Measurements from ENCODE around the gene FMO1.
"Not testable (repeated sequence)": the region's sequence is repeated elsewhere in the genome, so short reads cannot be mapped to it uniquely, and the experiment has no call there.

Gene FMO1, protein sequence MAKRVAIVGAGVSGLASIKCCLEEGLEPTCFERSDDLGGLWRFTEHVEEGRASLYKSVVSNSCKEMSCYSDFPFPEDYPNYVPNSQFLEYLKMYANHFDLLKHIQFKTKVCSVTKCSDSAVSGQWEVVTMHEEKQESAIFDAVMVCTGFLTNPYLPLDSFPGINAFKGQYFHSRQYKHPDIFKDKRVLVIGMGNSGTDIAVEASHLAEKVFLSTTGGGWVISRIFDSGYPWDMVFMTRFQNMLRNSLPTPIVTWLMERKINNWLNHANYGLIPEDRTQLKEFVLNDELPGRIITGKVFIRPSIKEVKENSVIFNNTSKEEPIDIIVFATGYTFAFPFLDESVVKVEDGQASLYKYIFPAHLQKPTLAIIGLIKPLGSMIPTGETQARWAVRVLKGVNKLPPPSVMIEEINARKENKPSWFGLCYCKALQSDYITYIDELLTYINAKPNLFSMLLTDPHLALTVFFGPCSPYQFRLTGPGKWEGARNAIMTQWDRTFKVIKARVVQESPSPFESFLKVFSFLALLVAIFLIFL

DNA sequence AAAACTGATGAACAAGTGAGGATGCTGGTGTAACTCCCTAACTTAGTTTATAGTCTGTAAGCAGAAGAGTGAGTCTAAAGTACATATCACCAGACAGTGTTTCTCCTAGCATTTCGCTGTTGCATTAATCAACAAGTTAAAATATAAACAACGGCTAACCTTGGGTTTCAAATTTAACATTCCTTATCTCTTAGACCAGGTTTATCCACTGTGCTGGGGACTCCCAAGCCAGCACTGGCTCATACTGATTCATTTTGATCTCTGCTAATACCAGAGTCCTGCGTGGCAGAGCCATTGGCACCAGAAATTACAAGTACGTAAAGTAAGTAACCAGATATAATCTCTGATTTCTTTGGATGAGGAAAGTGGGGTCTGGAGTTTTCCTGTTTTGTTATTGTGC, at the start of gene FMO1:
TSS of gene FMO1 (plus strand) at position 193 of the 400 bp plus-strand sequence. CDS start 9,594 bp downstream, outside the sequence.
- DNase-seq = no peak

DNA sequence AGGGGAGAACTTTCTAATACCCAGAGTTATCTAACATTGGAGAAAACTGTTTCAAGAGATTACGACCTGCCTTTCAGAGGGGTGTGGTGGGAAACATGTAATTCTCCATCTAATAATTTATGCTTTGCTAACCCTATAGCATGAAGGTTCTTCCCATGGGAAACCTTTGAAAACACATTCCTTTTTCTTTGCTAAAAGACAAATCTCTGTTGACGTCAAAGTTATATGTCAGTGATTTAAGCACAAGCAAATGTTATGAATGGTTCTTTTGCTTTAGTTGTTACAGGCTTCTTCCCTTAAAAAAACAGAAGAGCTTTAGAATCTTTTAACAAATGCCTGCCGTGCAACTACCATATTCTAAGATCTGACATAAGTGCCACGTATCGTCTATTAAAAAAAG, 44.0 kb upstream of the FMO1 start:
- no peak for DNase-seq

DNA sequence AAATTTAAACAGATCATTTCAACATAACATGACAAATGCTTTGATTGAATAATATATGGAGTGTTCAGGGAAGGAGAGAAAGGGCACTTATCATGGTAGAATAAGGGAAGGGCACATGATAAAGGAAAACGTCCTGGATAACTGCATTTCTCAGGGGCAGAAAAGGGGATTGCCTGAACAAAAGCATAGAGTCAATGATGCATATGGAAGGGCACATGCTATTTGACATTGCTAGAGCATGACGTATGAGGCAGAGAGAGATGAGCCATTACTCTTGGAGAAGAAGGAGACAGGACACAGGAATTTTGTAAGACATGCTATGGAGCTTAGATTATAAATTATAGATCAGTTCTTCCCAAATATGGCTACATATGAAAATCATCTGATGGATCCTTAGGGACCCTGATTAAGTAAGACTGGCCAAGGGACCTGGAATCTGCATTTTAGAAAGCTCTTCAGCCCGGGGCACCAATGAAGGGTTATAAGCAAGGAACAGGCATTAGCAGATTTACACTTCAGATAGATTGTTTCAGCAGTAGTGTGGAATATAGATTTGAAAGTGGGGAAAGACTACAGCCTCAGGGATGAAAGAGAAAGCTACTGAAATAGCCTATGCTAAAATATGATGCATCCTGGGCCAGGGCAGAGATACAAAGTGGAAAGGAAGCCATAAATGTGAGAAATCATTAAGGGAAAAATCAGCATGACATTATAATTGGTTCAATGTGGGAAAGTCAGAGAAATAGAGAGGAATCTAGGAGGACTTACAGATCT, 41.9 kb upstream of the FMO1 start:
- no peak for DNase-seq

DNA sequence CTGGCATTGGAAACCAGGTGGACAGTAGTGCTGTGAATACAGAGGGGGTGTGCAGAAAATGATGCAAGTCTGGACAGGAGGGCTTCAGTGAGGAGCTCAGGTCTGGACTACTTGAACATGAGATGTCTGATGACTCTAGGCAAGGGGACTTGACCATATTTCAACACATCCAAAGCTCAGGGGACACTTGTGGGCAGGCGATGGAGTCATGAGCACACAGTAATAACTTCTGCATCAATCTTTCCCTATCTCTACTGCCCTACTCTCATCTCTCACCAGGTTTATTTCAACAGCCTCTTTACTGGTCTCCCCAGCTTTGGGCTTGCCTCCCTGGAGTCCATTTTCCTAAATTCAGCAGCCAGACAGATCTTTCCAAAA, 41.3 kb upstream of the FMO1 start:
- no peak for DNase-seq

DNA sequence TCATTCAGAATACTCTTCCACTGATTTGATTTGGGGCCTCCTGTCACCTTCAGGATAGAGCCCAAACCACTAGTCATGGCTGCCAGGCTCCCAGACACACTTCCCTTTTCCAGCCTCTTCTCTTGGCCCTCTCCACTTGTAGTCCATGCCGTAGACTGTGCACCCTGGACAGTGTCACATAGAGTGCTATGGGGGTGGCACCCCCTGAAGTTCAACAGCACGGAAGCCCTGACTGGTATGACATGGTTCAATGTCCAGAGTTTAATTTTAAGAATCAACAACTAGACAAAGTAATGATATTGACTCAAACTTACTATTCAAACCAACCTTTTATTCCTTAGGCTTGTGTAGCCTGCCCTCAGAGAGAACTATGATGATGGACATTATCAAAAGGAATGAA, 40.9 kb upstream of the FMO1 start:
- DNase-seq = no peak

DNA sequence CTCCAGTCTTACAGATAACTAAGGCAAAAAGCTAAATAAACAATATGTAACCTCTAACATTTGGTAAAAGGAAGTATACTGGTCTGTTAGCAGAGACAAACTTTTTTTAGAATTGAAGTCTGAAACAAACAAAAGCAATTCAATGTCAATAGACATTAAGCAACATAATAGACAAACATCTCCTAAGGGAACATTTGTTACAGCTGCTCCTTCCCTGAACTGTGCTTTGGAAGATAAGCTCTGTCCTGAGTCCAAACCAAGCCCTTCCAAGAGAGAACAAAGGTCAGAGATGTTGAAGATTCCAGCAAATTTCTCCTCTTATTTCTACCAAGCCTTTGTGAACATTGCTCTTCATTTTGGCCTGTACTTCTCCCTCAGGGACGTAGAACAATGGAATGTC, 37.9 kb upstream of the FMO1 start:
- DNase-seq = no peak

DNA sequence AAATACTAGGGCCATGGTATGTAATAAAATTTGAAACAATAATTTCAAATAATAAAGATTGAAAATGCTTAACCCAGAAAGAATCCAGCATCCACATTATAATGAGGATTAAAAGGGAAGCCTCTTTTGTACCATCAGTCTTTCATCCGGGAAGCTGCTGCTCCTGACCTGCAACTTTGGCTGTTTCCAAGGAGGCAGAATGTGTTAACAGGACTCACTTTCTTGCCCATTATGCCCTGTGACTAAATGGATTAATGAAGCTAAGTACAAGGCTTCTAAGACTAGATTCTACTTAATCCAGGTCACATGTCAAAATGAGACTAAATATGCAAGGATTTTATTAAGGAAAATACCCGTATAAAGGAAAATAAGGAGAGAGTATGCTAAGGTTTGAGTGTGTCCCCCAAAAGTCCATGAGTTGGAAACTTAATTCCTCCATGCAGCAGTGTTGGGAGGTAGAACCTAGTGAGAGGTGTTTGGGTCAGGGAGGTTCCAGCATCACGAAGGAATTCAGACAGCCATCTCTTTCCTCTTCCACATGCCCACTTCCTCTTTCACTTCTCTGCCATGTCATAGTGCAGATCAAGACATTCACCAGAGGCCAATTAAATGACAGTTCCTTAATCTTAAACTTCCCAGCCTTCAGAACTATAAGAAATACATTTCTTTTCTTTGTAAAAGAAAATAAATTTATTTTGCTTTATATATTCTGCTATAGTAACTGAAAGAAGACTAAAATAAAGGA, 35.5 kb upstream of the FMO1 start:
- DNase-seq = no peak

DNA sequence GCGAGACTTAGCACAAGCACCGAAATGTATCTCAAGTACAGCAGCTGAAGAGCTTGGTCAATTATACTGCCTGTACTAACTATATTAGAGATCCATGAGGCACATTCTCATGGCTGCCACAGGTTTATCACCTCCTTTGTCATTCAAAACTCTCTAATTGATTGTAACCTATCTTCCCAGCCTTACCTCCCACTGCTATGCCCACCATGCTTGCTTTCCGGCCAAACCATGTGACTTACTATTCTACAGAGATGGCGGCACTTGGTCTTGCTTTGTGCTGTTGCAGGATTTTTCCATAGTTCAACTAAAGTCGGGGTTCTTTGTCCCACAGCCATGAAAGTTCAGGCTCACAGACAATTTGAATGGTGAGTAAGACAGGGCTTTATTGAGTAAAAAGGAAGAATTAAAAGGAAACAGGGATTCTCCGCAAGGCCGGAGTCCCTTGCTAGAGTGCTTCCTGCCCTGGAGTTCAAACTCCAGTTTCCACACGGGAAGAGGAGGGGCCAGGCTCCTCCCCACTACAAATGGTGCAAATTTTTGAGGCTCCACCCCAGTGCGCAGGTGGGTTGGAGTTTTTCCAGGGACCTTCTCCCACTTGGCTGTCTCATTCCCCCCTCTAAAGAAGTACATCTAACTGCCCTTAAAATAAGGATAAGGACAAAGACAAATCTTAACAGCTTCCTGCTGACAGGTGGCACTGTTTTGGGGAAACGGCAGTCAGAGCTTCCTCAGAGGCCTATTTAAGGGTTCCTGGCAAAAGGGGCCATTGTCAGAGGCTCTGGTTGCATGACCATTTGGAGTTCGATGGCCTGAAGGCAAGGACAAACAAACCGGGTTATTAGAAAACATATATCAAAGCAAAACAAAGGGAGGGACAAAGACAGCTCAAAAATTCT, 34.5 kb upstream of the FMO1 start:
- no peak for DNase-seq

DNA sequence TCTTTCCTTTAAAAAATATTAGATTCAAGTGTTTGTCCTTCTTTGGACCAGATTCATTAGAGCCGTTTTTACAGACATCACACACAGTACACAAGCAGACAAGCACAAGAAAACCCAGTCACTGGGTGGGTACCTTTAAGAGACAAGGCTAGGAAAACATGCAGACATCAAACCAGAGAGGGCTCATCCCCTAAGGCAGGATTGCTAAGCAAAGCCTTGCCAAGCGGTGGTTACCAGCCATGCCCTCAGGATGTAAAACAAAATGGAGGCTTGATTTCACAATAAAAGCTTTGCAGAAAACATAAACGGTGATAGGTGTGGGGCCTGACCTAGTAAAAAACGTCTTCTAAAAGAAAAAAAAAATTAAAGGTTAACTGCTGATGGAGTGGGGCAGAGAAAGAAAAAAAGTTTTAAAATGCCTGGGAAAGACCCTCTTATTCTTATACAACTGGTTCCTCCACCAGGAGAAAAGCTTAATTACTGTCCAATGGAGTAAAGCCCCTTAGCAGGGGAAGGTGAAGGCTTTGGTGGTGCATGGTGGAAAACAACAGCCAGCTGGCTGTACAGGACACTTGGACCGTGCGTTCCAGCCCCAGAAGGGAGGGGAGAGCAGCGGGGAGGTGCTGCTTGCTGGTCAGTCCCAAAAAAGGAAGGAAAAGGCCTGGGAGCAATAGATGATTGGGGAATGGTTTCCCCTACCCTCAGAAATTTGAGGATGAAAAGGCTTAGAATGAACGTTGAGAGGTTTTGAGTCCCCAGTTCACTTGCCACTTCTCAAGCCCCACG, 30.4 kb upstream of the FMO1 start:
- DNase-seq = no peak

DNA sequence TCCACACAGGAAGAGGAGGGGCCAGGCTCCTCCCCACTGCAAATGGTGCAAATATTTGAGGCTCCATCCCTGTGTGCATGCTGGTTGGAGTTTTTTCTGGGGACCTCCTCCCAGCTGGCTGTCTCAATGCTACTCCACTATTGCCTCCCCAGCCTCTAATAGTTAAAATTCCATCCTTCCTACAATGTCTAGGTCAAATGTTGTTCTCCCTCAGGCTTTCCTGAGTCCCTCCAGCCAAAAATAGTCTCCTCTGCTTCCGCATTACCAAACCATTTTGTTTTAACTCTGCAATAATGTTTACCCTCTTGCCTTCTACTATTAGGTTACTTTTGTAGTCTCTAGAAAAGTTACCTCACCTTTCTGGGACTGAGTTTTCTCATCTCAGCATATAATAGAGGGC, 29.6 kb upstream of the FMO1 start:
- DNase-seq = no peak

DNA sequence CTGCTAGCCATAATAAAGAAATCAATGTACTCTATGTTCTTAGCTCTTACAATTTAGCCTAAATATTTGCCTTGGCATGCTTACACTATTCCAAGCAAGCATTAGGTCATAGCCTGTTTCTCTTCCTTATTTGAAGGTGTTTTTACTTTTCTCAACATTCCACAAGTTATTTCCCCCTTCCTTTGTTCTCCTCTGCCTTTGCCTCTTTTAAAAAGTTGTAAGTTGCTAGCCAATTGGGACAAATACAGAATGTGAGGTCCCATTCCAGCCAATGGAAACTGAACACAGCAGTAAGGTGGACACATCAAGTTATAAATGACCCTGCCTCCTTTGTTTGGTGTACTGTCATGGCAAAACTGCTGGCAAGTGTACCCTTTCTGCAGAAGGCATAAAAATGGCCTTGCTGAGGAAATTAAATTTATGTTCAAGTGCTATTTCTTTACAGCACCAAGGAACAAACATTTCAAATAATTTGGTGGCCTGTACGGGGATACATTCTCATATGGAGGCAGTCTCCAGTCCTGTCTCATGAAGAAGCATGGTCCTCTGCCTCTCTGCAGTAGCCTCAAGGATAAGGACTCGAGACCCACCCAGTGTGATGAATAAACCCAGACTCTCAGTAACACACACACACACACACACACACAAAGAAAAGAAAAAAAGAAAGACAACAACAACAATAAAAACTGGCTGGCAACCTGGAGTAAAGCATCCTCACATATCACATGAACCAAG, 28.8 kb upstream of the FMO1 start:
- no peak for DNase-seq

DNA sequence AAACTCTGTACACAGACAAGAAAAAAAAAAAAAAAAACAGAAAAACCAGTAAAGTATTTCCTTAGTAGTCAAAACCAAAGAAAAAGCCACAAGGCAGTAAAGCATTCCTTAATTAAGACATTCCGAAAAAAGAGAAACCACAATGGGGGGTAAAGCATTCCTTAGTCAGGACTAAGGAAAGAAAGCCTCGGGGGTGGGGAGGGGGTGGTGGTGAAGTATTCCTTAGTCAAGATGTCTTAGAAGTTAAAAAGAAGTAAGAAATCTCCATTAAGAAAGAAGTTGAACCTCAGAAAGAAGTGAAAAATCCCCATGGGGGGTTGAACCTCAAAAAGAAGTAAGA, 28.2 kb upstream of the FMO1 start:
- DNase-seq = no peak

DNA sequence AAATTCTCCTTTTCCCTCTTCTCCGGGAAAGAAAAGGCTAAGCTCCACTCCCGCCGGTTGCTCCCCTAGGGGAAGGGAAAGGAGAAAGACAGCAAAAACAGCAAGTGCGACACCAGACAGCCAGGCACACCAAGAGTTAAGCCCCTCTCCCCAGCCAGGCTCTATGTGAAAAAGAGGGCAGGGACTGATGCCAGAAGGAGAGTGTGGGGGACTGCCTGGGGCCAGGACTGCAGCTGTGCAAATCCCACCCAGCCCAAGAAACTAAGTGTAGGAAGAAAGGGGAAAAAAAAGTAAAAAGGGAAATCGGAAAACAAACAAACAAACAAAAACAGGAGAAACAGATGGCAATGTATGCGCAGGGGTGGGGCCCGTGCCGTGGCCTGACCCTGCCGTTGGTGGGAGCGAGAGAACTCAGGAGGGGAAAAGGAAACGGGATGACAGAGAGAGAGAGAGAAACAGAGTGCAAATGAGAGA, 27.7 kb upstream of the FMO1 start:
- no peak for DNase-seq

DNA sequence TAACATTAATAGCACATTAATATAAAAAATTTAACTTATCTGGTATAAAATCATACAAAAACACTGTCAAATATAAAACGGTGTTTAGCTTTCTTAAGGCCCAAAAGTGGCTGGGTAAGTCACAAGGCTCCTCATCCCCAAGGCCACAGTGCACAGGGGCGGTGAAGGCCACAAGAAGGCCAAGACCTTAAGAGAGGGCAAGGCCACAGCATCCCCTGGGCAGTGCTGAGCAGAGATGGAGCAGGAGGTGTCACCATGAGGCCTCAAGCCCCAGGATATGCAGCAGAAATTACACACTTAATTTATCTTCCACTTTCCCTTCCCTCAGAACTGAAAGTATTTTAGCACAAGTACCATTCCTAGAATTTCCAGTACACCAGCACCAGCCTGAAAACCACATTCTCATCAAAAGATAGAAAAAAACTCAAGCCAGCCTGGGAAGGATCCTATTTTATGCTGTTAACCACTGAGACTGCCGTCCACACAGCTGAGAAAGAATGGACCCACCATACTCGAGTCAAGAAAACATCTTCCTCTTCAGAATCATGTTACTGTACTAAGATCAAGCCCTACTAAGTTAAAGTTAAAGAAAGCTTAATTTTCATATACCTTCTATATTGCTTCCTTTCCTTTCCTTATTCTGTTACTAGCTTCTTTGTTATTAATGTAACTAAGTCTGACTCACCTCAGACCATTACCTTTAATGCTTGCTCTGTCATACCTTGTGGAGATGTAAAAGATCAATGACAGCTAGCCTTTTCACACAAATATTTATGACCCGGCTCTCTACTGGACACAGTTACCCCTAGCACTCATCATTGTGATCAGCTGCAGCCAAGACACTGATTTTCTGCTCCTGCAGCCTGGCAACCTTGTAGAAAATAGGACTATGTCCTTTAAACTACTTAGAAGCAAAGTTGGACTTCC, 26.4 kb upstream of the FMO1 start:
- no peak for DNase-seq

DNA sequence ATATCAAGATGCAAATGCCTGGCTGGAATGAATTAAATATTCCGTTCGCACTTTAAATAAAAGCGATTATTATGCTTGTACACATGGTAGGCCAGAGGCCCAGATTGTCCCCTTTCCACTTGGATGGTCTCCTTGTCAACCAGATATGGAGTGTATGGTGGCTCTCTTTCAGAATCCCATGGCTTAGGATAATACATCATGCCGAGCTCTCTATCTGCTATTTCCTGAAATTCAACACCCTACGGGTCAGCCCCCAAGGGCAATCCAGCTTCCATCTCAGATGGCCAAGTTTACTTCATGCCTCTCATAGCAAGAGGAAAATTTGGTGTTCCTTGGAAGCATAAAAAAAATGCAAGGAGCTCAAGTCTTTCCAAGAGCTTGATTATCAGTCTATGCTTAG, 25.4 kb upstream of the FMO1 start:
- DNase-seq = no peak

DNA sequence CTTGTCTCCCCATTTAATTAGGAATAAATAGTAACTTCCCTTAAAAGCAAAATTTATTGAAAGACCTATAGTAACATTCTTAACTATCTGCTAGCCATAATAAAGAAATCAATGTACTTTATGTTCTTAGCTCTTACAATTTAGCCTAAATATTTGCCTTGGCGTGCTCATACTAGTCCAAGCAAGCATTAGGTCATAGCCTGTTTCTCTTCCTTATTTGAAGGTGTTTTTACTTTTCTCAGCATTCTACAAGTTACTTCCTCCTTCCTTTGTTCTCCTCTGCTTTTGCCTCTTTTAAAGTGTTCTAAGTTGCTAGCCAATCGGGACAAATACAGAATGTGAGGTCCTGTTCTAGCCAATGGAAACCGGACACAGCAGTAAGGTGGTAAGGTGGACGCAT, 24.0 kb upstream of the FMO1 start:
- DNase-seq = not testable (repeated sequence)

DNA sequence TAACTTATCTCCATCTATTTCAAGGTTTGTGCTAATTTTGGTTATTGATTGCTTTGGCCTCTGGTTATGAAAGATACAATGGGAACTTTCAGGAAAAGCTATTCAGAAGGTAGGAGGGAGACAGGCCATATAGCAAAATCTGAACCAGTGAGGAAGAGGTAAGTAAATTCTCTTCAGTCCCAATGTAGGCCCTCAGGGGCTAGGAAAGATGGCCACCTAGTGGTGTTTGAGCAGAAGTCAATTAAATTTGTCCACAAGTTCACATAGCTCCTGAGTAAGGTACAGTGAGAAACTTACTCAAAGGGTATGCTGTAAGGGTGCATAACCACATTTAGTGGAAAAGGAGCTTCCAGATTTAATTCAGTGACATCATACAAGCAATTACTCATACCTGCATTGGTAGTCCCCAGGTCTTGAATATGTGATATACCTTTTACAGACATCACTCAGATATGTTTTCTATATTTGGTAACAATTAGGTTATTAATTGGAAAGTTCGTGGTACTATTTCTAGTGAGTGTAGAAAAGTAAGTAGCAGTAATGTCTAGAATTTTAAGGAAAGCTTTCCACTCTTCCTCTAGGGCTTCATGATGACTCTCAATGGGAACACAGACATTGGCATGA, 21.4 kb upstream of the FMO1 start:
- peak; percentile 56 for DNase-seq

DNA sequence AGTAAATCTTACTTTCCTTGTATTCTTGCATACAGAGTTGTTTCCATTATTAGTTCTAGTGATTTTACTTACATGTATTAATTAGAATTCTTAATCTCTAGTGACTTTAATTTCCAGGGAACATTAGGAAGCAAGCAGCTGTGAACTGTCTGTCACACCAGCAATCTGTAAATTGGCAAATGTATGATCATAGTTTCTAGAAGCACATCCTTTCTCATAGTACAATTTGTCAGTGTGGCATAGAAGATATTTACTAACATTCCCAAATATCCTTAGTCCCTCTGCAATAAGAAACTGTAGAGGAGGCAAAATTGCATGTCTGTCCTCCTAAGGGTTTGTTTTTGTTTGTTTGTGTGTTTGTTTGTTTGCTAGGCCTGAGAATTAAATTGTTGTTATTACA, 17.0 kb upstream of the FMO1 start:
- DNase-seq = no peak

DNA sequence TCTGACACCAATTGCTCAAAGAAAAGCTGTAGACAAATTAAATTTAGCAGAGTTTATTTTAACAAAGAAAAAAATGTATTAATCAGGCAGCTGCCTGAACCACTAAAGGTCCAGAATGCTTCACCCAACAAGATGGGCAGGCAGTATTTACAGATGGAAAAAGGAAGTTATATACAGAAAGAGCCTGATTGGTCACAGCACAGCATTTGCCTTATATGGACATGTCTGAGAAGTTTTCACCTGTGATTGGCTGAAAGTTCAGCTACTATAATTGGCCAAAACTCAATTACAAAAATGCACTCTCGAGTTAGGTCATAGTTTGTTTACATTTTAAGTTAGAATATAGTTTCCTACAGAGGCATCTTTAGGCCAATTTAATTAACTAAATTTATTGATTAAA, 15.1 kb upstream of the FMO1 start:
- no peak for DNase-seq

Data from SHP77 (cell line).